ENCODE data around the gene PIGK.

Gene PIGK

GRCh38 chr1:77047978-77048614 is 171.1 kb downstream of the PIGK start:
- Histone ChIP-seq H2AFZ (ENCODE audit: low read depth, low read length) (no peak overlapping the region), H3K27me3 (ENCODE audit: insufficient read depth, low read length, poor library complexity) (no peaks in the 10 kb centered on the region), H4K20me1 (ENCODE audit: insufficient read depth, low read length) (no peaks in the 10 kb centered on the region), H3K4me1 (ENCODE audit: insufficient read depth, low read length) (peaks cover 21% of the 10 kb centered on the region), H3K4me2 (ENCODE audit: insufficient read depth, low read length) (peak overlapping the region; percentile 32; the same call in 1 of the 2 replicates), H3K9me3 (ENCODE audit: insufficient read depth, low read length, severe bottlenecking) (no peaks in the 10 kb centered on the region), H3K4me3 (ENCODE audit: low read depth in 1 of 2, low read length in 2 of 2) (no peak overlapping the region), H3K79me2 (ENCODE audit: insufficient read depth, low read length) (no peaks in the 10 kb centered on the region), H3K27ac (ENCODE audit: low read length) (peak overlapping the region; percentile 33; the same call in 1 of the 2 replicates), H3K36me3 (ENCODE audit: insufficient read depth, low read length) (no peaks in the 10 kb centered on the region), H3K9ac (ENCODE audit: low read depth, low read length) (no peak overlapping the region)
- peak; percentile 92 for ATAC-seq (ENCODE audit: insufficient read depth, low read depth)
- DNase-seq = peak; percentile 16
- TF ChIP-seq EZH2 (IDR thresholded peaks at IDR 0.05; ENCODE audit: borderline replicate concordance, low read depth, low read length, severe bottlenecking) (no peak), CTCF (IDR thresholded peaks at IDR 0.05; ENCODE audit: borderline replicate concordance, extremely low read depth, low read length, poor library complexity, severe bottlenecking) (no peak)

- Histone ChIP-seq H3K27me3 (ENCODE audit: insufficient read depth, low read length, poor library complexity) (no peaks in the 10 kb centered on the region), H3K9ac (ENCODE audit: low read depth, low read length) (no peak overlapping the region), H3K4me3 (ENCODE audit: low read depth in 1 of 2, low read length in 2 of 2) (no peak overlapping the region), H4K20me1 (ENCODE audit: insufficient read depth, low read length) (no peaks in the 10 kb centered on the region), H3K9me3 (ENCODE audit: insufficient read depth, low read length, severe bottlenecking) (no peaks in the 10 kb centered on the region), H3K4me2 (ENCODE audit: insufficient read depth, low read length) (peak overlapping the region; percentile 32; the same call in 1 of the 2 replicates), H3K36me3 (ENCODE audit: insufficient read depth, low read length) (no peaks in the 10 kb centered on the region), H3K79me2 (ENCODE audit: insufficient read depth, low read length) (no peaks in the 10 kb centered on the region), H3K27ac (ENCODE audit: low read length) (no peak overlapping the region), H3K4me1 (ENCODE audit: insufficient read depth, low read length) (peaks cover 21% of the 10 kb centered on the region), H2AFZ (ENCODE audit: low read depth, low read length) (no peak overlapping the region)
- TF ChIP-seq CTCF (IDR thresholded peaks at IDR 0.05; ENCODE audit: borderline replicate concordance, extremely low read depth, low read length, poor library complexity, severe bottlenecking) (no peak), EZH2 (IDR thresholded peaks at IDR 0.05; ENCODE audit: borderline replicate concordance, low read depth, low read length, severe bottlenecking) (no peak)
- ATAC-seq (ENCODE audit: insufficient read depth, low read depth) = no peak
- no peak for DNase-seq
Measured at GRCh38 chr1:77047575-77047974, 171.7 kb downstream of the PIGK start.

GRCh38 chr1:77044133-77044849 is 174.9 kb downstream of the PIGK start:
- Histone ChIP-seq H3K36me3 (ENCODE audit: insufficient read depth, low read length) (no peaks in the 10 kb centered on the region), H3K9ac (ENCODE audit: low read depth, low read length) (no peak overlapping the region), H3K4me1 (ENCODE audit: insufficient read depth, low read length) (peaks cover 21% of the 10 kb centered on the region), H3K4me3 (ENCODE audit: low read depth in 1 of 2, low read length in 2 of 2) (no peak overlapping the region), H3K79me2 (ENCODE audit: insufficient read depth, low read length) (no peaks in the 10 kb centered on the region), H4K20me1 (ENCODE audit: insufficient read depth, low read length) (no peaks in the 10 kb centered on the region), H3K9me3 (ENCODE audit: insufficient read depth, low read length, severe bottlenecking) (no peaks in the 10 kb centered on the region), H3K27me3 (ENCODE audit: insufficient read depth, low read length, poor library complexity) (no peaks in the 10 kb centered on the region), H2AFZ (ENCODE audit: low read depth, low read length) (no peak overlapping the region), H3K27ac (ENCODE audit: low read length) (no peak overlapping the region), H3K4me2 (ENCODE audit: insufficient read depth, low read length) (no peak overlapping the region)
- ATAC-seq (ENCODE audit: insufficient read depth, low read depth) = no peak
- DNase-seq = no peak
- TF ChIP-seq CTCF (IDR thresholded peaks at IDR 0.05; ENCODE audit: borderline replicate concordance, extremely low read depth, low read length, poor library complexity, severe bottlenecking) (no peak), EZH2 (IDR thresholded peaks at IDR 0.05; ENCODE audit: borderline replicate concordance, low read depth, low read length, severe bottlenecking) (no peak)
